Chondrocyte (in vitro differentiated cells): ENCODE measurements around the gene LYZL2. TPM values are rescaled to one million over a fixed set of nuclear protein-coding genes. Genes with fewer than 3 reads are reported as not detected.
A peak's percentile ranks its signal among the peaks of the same experiment; 100 is the strongest.
"Not testable (repeated sequence)": the region's sequence is repeated elsewhere in the genome, so short reads cannot be mapped to it uniquely, and the experiment has no call there.

ENCODE experiments used
- DNase-seq: peaks from one replicate; pipeline ENCODE4 v3.0.0; 2021; ENCODE audit warnings: mixed read lengths, low spot score
- H3K27ac Mint-ChIP-seq: one replicate; pipeline ENCODE4 v1.8.0; 2021; ENCODE audit warnings: mild to moderate bottlenecking, moderate library complexity, mixed read lengths; ENCODE audit not compliant: unreplicated experiment
- H3K27me3 Mint-ChIP-seq: 2 replicates; pipeline ENCODE4 v1.8.0; 2021; ENCODE audit warnings: low read depth, mixed read lengths
- H3K36me3 Mint-ChIP-seq: 2 replicates; pipeline ENCODE4 v1.8.0; 2021; ENCODE audit warnings: low read depth, mixed read lengths
- H3K4me1 Mint-ChIP-seq: 2 replicates; pipeline ENCODE4 v1.8.0; 2021; ENCODE audit warnings: low read depth, mild to moderate bottlenecking, mixed read lengths
- H3K4me3 Mint-ChIP-seq: one replicate; pipeline ENCODE4 v1.8.0; 2021; ENCODE audit warnings: mild to moderate bottlenecking, moderate library complexity, mixed read lengths; ENCODE audit not compliant: unreplicated experiment
- H3K9me3 Mint-ChIP-seq: 2 replicates; pipeline ENCODE4 v1.8.0; 2021; ENCODE audit warnings: low read depth, mixed read lengths
- total RNA-seq: library from RNA; stranded (reverse); gene quantifications from 3 replicates; pipeline ENCODE4 v1.2.1, GENCODE V29; 2021
- TF ChIP-seq, protein P1 (sequence below): fragments of 200-600 bp; sonication (generic); IDR thresholded peaks from 2 replicates; pipeline ENCODE4 v1.5.0; 2021; ENCODE audit warnings: antibody characterized with exemption, mild to moderate bottlenecking, moderate library complexity

Gene LYZL2
- total RNA-seq, 1 donor from 2014 or later: not detected

DNA sequence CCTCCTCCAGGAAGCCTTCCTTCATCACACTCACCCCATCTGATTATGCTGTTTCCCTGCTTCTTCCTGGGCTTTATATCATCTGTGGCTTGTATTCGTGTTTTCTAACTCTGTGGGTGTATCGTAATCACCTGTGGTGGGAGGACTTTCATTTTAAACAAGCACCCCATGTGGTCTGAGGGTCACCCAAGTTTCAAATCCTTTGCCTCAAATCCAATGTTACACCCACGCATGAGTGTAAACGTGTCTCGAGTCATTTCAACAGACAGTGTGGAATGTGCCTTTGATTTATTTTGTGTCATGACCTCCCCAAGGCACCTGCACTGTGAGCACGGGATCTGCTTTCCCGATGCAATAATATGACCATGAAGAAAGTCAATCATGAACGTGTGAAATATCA is 17.5 kb upstream of the LYZL2 start:
- no peak overlapping the region for H3K27ac Mint-ChIP-seq
- TF ChIP-seq, protein P1, sequence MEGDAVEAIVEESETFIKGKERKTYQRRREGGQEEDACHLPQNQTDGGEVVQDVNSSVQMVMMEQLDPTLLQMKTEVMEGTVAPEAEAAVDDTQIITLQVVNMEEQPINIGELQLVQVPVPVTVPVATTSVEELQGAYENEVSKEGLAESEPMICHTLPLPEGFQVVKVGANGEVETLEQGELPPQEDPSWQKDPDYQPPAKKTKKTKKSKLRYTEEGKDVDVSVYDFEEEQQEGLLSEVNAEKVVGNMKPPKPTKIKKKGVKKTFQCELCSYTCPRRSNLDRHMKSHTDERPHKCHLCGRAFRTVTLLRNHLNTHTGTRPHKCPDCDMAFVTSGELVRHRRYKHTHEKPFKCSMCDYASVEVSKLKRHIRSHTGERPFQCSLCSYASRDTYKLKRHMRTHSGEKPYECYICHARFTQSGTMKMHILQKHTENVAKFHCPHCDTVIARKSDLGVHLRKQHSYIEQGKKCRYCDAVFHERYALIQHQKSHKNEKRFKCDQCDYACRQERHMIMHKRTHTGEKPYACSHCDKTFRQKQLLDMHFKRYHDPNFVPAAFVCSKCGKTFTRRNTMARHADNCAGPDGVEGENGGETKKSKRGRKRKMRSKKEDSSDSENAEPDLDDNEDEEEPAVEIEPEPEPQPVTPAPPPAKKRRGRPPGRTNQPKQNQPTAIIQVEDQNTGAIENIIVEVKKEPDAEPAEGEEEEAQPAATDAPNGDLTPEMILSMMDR: no peak
- H3K4me3 Mint-ChIP-seq: no peak overlapping the region
- H3K9me3 Mint-ChIP-seq: no peaks in the 10 kb centered on the region
- peaks cover 34% of the 10 kb centered on the region for H3K4me1 Mint-ChIP-seq
- no peaks in the 10 kb centered on the region for H3K36me3 Mint-ChIP-seq
- DNase-seq: no peak
- no peaks in the 10 kb centered on the region for H3K27me3 Mint-ChIP-seq

DNA sequence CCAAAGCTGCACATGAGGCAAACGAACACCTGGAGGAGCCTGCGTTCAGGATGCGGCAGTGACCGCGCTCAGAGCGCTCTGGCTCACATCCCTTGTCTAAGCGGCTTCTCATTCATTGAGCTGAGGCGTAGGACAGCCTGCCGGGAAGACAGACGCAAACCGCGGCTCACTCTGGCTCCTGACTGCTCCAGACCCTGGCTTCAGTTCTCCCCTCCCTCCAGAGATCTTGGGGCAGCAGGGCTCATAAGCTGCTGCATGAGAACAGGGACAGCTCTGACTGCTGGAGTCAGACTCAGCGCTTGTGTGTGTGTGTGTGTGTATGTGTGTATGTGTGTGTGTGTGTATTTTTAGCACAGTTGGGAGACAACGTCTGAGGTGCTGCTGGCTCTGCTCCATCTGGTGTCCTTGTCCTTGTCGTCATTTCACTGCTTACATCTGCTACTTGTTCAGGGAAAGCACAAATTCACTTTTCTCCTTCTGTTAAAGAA is 15.8 kb upstream of the LYZL2 start:
- H3K27ac Mint-ChIP-seq: peak overlapping the region; percentile 25
- TF ChIP-seq, protein P1: no peak
- H3K9me3 Mint-ChIP-seq: no peaks in the 10 kb centered on the region
- no peak for DNase-seq
- H3K36me3 Mint-ChIP-seq: no peaks in the 10 kb centered on the region
- H3K4me3 Mint-ChIP-seq: peak overlapping the region; percentile 29
- peaks cover 27% of the 10 kb centered on the region for H3K4me1 Mint-ChIP-seq
- no peaks in the 10 kb centered on the region for H3K27me3 Mint-ChIP-seq

DNA sequence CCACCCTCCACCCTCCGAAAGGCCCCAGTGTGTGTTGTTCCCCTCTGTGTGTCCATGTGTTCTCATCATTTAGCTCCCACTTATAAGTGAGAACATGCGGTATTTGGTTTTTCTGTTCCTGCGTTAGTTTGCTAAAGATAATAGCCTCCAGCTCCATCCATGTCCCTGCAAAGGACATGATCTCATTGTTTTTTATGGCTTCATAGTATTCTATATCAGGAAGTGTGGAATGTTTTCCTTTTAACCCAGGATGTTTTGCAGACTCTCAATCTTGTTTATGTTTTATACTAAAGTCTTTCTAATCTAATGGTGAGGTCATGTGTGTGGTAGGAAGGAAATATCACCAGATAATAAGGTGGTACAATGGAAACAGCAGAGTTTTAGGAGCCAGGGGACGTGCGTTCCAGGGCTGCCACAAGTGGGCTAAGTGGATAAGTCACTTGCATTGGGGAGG is 14.9 kb upstream of the LYZL2 start:
- H3K36me3 Mint-ChIP-seq, H3K9me3 Mint-ChIP-seq, DNase-seq, H3K27me3 Mint-ChIP-seq, H3K4me3 Mint-ChIP-seq: not testable (repeated sequence)
- H3K4me1 Mint-ChIP-seq: peaks cover 27% of the 10 kb centered on the region
- peak overlapping the region; percentile 60 for H3K27ac Mint-ChIP-seq

DNA sequence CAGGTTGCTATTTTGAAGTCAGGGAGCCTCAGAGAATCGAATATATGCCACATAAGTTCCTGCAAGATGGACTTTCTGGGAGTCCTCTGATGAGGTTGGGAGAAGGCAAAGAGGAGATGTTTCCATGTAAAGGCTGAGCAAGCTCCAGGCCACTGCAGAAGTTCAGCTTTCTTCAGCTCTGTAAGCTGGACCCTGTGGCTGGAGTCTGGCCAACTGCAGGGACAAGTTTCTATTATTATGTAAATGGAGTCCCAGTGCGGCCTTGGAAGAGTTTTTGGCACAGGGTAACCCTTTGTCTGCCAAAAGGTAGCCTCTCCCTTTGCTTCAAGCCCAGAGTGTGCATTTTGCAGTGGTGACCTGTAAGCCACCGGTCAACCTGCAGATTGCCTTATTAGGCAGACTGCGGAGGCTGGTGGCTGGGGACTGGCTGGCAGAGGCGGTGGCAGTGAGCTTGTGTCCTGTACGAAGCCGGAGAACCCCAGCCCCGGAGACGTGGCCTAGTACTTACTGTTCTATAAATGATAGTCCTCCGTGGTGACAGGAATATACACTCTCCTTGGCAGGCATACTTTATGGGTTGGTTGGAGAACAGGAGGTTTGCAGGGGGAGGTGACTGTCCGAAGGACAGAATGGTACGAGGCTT is 14.1 kb upstream of the LYZL2 start:
- H3K9me3 Mint-ChIP-seq, H3K36me3 Mint-ChIP-seq, DNase-seq, H3K4me3 Mint-ChIP-seq, H3K27ac Mint-ChIP-seq, H3K27me3 Mint-ChIP-seq: not testable (repeated sequence)
- peaks cover 27% of the 10 kb centered on the region for H3K4me1 Mint-ChIP-seq

DNA sequence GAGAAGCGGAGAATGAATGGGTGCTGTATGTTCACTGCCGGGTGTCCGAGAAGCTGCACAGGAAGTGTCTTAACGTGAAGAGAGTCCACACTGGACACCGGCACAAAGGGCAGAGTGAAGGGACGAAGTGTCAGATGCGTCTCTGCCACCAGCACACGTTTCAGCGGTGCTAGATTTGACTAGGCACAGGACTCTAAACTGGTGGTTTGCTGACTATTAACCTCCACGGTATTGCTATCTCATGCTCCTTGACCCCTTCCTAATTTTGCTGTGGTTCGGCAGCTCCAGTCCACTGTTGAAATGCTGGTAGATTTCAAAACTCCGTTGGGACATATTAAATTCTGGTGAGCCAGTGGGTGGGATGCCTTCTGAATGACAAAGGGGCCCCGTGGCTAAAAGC is 13.3 kb upstream of the LYZL2 start:
- H3K27ac Mint-ChIP-seq, H3K4me3 Mint-ChIP-seq, H3K9me3 Mint-ChIP-seq, DNase-seq, H3K36me3 Mint-ChIP-seq, H3K27me3 Mint-ChIP-seq: not testable (repeated sequence)
- H3K4me1 Mint-ChIP-seq: peaks cover 31% of the 10 kb centered on the region

DNA sequence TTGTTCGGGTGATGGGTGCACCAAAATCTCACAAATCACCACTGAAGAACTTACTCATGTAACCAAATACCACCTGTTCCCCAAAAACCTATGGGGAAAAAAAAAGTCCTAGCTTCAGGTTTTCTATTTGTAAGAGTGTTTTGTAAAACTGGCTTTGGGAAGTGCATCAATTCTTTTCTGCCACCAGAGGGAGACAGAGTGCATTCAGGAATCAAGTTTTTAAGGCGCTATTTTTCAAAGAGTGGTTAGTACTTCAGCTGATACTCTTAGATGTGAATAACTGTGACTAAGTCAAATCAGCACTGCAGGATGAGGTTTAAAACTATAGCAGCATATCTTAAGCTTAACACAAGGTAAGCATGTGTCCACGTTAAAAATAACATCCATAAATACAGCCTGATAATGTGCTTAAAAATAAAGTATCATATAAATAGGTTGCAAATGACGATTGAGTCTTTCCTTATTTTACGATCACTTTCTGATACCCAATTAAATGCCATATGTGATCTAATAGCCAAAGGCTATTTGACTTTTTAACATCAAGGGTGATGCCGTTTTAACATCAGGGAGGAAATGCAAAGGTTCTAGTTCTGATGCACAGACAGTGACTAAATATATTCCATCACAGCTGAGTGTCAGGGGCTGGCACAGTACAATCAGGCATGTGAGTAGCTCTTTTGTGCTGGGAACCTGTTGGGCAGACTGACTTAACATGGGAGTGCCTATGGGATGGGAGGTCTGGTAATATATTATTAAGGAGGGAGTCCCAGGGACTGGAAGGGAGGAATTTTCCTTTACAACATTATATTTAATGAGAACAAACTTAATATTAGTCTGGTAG is 10.6 kb upstream of the LYZL2 start:
- H3K27me3 Mint-ChIP-seq: peaks cover 2% of the 10 kb centered on the region
- peaks cover 26% of the 10 kb centered on the region for H3K4me1 Mint-ChIP-seq
- no peaks in the 10 kb centered on the region for H3K9me3 Mint-ChIP-seq

More for the DNA sequence above, 10.6 kb upstream of the LYZL2 start:
- no peak for DNase-seq
- Mint-ChIP-seq H3K4me3 (no peak overlapping the region), H3K36me3 (no peaks in the 10 kb centered on the region), H3K27ac (no peak overlapping the region)
- TF ChIP-seq, protein P1: peak; percentile 87
